Stimulated activated CD8-positive, alpha-beta memory T cell treated with anti-CD3 and anti-CD28 coated beads, Interleukin-15, amount 100 ng/mL, for 48 hours (primary cell): ENCODE measurements around the gene PRLH.

ENCODE experiments used
- DNase-seq, 2 donors: peaks; one replicate each; pipeline ENCODE4 v3.0.0-alpha.2; 2020; ENCODE audit warnings: low read depth in 2 of 2

The PRLH gene

DNA sequence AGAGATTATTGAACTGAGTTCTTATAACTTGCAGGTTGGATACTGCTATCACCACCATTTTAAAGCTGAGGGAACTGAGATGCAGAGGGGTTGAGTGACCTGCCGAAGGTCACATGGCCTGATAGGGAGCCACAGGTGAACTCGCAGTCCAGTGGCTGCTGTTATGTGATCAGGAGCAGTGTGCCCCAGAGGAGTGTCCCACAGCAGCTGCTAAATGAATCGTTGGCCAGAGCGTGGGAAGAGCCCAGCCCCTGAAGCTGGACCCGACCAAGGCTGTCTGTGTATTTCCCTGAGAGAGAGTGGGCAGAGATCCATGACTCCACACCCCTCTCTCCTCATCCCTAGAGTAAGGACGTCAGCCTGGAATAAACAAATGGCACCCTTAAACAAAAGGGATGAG lies 26.7 kb upstream of the PRLH start:
- DNase-seq = no peak

DNA sequence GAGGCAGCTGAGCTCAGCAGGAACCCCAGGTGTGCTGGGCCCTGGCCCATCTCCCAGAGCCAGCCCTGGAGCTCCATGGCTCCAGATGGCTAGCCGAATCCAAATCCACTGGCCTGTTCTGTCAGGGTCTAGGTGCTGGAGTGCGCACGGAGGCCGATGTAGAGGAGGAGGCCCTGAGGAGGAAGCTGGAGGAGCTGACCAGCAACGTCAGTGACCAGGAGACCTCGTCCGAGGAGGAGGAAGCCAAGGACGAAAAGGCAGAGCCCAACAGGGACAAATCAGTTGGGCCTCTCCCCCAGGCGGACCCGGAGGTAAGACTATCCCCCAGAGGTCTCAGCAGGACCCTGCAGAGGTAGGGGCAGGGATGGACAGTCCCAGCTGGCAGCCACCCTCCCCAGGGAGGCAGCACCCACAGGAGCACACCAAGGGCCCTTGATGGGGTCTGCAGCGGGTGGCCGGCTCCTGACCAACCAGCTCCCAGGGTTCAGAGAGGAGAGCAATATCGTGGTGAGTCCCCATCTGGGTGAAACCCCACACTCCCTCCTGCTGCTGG lies 26.1 kb upstream of the PRLH start:
- no peak for DNase-seq

DNA sequence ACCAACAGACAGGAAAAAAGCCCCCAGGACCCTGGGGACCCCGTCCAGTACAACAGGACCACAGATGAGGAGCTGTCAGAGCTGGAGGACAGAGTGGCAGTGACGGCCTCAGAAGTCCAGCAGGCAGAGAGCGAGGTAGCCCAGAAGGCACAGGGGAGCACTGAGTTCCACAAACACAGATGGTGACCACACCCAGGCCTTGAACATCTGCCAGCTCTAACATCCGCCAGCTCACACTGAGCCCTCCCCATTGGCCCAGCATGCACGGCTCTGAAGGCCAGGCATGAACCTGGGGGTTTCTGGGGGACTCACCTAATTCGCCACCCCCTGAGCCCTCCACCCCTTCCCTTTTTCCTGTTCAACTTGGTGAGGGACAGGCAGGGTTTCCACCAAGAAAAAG lies 25.6 kb upstream of the PRLH start:
- DNase-seq = no peak

DNA sequence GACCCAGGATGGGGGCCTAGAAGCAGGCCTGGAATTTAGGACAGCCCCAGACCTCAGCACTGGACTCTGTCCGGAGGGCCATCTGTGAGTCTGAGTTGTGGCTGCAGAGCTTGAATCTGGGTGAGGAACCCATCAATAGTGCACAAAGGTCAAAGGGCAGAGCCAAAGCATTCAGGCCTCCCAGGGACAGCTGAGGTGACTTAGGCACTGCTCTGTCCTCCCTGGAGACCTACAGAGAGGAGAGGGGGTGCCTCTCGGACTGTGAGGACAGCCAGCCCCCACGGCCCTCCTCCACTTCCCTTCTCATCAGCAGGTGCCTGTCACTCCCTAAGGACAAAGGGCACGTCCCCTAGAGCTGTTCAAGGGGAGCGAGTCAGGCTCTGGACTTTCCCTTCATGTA lies 25.1 kb upstream of the PRLH start:
- no peak for DNase-seq

DNA sequence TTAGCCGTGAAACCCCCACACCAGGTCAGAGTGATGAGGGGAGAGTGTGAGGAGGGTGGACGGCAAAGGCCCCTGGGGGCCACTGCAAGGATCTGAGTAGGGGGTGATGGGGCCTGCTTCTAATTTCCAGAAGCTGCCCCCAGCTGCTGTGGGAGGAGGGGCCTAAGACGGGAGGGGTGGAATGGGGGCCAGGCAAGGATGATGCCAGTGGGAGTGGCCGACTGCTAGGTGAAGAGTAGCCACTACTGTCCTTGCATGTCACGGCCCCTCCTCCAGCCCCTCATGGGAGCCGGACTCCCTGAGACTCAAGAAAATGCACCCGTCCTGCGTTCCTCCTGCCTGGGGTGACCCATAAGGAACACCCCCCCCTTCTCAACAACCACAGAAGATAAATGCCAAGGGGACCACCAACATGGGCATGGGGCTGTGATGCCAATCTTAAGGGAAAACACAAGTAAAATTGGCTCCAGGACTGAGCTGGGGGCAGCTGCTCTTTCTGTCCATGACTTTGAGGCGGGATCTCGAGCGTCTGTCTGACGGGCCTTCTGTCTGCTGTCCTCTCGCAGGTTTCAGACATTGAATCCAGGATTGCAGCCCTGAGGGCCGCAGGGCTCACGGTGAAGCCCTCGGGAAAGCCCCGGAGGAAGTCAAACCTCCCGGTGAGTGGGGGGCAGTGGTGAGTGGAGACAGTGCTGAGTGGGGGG lies 24.2 kb upstream of the PRLH start:
- no peak for DNase-seq

DNA sequence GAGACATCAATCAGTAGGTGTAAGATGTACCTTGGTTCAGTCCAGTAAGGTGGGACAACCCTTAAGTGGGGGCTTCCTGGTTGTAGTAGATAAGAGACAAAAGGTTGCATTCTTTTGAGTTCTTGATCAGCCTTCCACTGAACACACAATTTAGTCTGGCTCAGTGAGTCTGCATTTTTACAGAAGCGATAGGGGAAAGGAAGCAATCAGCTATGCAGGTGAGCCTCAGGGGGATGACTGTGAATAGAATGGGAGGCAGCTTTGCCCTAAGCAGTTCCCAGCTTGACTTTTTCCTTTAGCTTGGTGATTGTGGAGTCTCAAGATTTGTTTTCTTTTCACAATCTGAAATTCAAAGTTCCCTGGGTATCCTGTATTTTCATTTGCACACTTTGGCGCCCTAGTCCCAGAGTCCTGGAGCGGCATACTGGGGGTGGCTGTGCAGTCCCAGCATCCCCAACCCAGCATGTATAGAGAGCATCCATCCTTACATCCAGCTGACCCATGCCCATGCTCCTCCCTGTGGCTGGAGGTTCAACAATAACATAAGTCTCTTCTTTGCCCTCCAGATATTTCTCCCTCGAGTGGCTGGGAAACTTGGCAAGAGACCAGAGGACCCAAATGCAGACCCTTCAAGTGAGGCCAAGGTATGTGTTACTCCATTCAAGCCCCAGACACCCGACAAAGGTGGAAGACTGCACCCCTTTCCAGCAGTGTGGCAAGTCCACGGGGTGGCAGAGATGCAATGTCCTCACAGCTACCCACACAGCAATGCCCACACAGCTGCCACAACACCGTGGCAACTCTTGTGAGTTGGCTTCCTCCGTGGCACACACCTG lies 20.1 kb upstream of the PRLH start:
- no peak for DNase-seq

DNA sequence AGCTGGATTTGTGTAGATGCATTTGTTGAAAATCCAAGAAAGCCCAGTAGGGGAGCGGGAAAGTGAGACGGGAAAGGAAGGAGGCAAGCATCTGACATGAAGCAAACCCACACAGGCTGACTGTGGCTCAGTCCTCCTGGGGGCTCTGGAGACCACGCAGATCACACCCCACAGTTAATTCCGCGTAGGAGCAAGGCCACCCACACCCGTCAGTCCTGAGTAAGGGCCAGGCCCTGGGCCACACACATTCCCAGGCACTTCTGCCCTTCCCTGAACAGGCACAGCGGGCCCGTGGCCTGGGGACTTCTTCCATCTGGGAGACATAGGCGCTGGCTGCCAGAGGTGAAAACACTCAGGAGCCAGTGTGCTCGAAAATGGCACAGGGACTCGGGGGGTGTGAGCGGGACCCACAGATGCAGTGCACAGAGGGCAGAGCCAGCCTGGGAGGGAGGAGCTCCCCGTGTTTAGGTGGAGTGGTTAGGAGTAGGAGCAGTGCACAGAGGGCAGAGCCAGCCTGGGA lies 19.4 kb upstream of the PRLH start:
- no peak for DNase-seq

DNA sequence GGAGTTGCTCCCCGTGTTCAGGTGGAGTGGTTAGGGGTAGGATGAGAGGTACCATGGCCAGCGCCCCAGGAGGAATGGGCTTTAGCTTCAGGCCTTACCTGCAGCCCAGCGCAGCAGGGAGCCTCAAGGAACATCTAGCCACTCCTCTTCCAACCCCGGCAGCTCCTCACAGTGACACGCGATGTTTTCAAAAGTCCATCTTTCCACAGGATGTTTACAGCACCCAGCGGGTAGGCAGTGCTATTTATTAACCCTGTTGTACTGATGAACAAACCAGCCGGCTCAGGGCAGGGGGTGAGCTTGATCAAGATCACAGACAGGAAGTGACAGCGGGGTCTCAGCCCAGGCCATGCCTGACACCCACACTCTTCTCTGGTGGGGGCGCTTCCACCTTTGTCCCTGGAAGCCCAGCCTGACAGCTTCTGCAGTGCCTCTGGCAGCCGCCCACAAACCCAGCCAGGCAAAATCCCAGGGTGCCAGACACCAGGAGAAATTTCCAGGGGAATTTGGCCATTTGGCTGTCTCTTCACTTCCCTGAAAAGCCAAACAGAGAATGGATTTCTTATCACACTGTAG lies 18.4 kb upstream of the PRLH start:
- no peak for DNase-seq

DNA sequence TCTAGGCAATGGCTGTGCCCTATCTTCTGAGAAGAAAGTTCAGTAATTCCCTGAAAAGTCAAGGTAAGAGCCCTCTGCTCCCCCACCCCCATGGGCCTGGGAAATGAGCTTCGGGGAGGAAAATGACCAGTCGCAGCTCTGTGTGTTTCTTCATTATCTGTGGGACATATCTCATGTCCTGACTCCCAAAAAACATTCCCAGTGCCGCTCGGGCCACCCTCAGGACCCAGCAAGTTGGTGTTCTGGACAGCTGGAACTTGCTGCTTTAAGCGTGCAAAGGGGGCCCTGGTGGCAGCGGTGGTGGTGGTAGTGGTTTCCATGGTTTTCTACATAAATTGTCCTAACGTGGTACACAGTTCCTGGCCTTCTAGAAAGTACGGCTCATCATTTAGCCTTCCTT lies 17.2 kb upstream of the PRLH start:
- no peak for DNase-seq

DNA sequence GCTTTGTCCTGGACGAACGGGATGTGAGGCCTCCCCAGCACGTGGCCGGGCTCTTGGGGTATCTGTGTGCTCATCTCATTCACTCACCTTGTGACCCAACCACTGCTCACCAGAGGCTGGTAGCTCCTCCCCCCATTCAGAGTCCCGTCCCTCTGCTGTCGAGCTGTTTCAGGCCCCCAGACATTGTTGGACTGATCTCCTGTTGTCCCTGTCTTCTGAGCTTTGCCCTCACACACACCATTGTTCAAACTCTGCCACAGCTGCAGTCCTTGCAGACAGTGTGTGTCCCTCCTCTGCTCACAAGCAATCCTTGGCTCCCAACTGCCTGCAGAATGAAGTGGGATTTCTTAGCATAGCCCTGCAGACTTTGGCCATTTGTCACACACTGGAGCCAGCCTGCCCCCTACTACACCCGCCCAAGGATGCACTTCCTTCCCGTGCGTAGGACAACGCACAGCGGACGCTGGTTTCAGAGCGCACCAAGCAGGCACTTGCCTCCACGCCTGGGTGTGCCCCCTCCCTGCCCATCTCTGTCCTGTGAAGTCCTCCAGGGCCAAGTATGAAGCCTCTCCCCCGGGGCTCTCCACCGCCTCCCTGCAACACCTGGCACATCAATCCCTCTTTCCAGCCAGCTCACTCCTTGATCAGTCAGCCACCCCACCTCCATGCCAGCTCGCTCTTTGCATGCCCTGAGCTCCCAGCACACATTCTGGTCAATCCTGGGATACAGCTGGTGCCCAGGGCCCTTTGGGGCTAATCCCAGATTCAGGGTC lies 16.5 kb upstream of the PRLH start:
- DNase-seq = no peak

DNA sequence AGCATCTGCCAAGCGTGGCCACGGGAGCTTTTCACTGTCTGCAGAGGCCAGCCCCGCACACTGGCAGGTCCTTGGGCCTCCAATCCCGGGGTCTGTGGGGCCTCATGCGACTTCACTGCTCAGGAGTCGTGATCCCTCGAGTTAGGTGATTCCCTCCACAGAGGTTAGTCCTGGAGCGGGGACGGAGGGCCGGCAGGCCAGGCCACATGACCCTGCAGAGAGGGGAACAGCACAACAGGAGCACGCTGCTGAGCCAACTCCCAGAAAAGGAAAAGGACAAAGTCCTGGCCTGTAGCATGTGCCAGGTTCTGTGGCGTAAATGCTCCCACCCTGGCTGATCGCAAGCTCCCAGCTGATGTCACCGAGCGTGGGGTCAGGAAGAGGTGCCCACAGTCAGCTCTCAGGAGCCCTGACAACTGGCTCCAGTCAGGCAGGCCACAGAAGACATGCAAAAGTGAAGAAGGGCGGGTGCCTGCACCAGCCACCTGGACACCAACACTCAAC lies 15.3 kb upstream of the PRLH start:
- no peak for DNase-seq

DNA sequence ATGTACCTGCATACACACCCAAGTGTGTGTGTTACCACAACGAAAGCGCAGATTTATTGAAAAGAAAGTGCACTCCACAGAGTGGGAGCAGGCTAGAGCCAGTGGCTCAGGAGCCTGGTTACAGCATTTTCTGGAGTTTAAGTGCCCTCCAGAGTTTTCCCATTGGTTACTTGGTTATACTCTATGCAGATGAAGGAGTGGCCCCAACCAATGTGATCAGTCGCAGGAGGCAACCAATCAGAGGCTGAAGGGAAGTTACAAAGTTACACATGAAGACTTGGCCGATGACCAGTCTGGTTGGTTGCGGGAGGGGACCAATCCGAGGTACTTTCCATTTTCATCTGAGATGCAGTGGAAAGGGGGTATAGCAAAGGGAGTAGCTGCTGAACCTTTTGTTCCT lies 13.5 kb upstream of the PRLH start:
- DNase-seq = no peak

DNA sequence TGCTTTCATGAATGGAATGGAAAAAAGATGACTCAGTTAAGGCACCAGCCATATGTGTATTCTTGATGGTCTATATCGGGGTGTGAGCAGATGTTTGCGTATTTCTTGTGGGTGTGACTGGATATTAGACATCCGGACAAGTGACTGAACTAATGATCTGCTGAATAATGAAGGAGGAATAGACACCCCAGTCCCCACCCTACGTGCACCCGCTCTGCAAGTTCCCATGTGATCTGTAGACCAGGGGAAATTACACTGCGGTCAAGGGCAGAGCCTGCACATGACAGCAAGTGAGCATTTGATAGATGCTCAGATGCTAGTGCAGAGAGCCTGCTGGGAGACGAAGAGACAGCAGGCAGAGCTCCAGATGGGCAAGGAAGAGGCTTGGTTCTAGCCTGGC lies 12.4 kb upstream of the PRLH start:
- DNase-seq = no peak

DNA sequence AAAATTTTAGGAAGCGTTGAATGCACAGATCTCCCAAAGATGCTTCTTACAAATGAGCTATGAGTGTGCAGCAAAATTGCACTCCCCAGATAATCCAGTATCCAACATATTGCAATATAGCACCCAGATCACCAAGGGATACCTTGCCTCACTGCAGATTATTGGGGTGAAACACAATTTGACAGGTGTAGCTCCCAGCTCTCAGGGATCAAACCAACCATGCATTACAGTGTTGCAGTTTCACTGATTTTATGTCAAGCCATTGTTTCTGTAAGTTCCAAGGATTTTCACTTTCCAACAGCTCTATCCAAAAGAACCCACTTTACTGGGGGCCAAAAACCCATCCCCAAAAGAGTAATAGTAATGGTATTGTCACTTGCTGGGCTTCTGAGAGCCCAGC lies 10.8 kb upstream of the PRLH start:
- no peak for DNase-seq

DNA sequence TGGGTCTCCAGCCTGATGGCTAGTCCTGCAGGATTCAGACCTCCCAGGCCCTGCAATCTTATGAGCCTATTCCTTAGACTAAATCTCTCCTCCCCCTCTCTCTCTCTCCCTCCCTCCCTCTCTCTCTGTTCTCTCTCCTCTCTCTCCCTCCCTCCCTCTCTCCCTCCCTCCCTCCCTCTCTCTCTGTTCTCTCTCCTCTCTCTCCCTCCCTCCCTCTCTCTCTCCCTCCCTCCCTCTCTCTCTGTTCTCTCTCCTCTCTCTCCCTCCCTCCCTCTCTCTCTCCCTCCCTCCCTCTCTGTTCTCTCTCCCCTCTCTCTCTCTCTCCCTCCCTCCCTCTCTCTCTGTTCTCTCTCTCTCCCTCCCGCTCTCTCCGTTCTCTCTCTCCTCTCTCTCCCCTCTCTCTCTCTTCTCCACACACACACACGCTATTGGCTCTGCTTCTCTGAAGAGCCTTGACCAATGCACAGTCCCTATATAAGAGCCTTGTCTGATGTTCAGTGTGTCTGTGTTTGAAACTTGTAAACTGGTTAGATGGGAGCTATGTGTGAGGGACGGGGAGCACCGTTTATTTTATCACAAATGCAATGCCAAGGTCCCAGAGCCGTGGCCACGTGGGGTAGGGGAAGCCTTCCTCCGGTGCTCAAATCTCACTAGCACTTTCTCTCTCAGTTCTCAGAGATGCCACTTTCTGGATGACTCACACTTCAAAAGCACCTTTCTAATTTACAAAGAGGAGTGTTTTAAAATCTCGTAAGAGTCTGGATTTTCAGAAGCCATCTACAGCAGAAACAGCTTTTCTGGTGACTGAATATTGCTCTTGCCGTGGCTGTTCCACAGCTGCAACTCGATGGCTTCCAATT lies 9.4 kb upstream of the PRLH start:
- no peak for DNase-seq

DNA sequence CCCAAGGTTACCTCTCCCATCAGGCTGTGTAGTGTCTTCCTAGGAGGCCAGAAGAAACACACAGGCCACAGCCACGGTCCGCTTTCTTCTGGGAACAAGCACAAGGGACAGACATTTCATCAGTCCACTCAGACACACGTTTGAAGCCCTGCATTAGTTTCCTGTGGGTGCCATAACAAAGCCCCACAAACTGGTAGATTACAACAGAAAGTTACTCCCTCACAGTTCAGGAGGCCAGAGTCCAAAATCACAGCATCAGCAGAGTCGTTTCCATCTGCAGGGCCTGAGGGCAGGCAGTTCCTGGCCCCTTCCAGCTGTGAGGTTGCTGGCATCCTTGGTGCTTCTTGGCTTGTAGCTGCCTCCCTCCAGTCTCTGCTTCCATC lies 8.8 kb upstream of the PRLH start:
- no peak for DNase-seq

DNA sequence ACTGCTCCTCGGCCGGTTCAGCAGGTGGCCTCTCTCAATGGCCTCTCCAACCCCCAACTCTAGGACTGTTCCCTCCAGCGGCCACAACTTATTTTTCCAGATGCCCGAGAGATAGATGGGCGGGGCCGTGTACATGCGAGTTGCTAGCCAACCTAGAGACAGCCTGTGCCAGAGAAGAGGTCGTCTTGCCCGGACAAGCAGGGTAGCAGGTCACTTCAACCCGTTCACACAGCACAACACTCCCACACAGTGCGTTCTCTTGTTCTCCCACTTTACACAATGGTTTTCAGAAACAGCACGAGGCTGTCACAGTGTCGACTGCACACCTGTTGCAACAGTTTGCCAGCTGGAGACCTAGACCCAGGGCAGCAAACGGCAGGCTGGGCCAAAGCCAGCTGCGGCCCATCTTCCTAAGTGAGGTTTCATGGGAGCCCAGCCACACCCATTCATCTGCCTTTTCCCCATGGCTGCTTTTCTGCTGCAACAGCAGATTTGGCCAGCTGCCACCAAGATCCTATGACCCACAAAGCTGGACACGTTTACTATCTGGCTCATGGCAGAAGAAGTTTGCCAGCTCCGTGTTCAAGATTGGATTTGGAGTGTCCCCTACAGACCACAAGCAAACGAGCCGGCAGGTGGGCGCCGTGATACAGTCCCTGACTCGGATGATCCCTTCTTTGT lies 7.3 kb upstream of the PRLH start:
- no peak for DNase-seq

DNA sequence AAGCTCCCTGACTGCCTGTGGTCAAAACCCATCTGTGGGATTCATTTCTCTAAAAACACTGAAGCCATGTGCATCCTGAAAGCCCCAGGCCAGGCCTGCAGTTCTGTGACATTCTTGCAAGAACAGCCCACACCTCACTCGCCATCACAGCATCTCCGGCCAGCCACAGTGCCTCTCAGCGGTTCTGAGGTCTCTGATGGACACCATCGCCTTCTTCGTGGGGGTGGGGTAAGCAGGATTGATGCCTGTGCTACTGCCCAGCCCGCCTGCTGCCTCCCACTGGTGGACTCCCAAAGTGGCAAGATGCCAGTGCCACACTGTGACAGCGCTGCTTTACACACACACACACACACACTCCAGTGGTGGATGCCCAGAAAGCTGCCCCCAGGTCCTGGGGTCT lies 5.2 kb upstream of the PRLH start:
- DNase-seq = no peak

DNA sequence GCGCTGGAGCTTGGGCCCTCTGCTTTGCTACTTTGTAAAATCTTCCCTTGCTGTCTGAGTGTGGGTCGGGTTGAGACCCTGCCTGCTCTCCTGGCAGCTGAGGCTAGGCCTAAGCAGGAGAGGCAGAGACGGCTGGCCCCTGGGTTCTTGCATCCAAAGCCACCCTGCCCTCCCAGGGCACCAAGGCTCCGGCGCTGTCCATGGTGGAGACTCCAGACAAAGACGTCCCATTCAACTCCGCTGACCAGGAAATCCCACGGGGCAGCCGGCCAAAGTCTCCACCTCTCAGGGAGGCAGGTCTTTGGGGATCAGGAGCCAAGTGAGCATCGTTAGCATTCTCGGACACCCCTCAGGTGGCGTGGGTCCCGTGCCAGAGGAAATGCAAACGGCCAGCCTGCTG lies 2.6 kb upstream of the PRLH start:
- DNase-seq = no peak

DNA sequence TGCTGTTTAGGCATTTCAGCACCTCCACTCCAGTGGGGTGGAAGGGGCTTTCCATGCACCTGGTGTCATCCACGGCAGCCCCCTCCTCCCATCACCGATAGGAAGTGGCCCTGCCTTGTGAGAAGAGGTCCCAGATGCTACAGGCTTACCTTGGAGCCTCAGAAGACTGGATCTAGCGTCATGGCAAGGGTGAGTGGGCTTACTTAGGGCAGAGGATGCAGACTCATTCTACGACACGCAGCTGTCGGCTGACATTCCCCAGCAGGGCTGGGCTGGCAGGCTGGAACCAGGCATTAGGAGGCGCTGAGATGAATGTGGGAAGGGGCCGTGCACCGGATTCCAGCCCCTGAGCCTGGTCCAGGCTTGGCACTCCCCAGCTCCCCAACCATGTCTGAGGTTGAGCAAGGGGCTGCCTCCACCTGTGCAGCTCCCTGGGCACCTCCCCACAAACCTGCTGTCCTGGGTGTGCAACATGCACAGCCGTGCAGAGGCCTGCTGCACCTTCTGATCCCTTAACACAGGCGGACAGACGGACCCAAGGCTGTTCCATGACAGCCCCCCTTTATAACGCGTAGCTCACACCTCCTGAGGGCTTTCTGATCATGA lies 1.7 kb upstream of the PRLH start:
- no peak for DNase-seq
